ENCODE measurements around the gene P4HA2. TPM values are rescaled to one million over a fixed set of nuclear protein-coding genes. Genes with fewer than 3 reads are reported as not detected.

P4HA2 gene
- total and polyA plus RNA-seq, 2 of the 13 experiments (the other 11 are each of a cell fraction or from before 2014, with no cell fraction given): 37.7 to 126 TPM

- TF ChIP-seq ZBTB26 (CRISPR knock-in tag; IDR thresholded peaks at IDR 0.05; ENCODE audit: borderline replicate concordance) (no peak), JDP2 (CRISPR knock-in tag; IDR thresholded peaks at IDR 0.05; ENCODE audit: borderline replicate concordance) (no peak), ZNF292 (CRISPR knock-in tag; IDR thresholded peaks at IDR 0.05; ENCODE audit: borderline replicate concordance, low read depth) (no peak), CSRNP1 (CRISPR knock-in tag; IDR thresholded peaks at IDR 0.05) (no peak), TBX3 (IDR thresholded peaks at IDR 0.05; ENCODE audit: borderline replicate concordance) (no peak), HMGXB3 (CRISPR knock-in tag; IDR thresholded peaks at IDR 0.05; ENCODE audit: borderline replicate concordance) (no peak)
Observed at GRCh38 chr5:132183723-132184122, 43.9 kb downstream of the P4HA2 start (continued).
